HG02938 (cell line): ENCODE results near the gene NCOA3.

Experiments used
- ATAC-seq: cut with Tn5 transposase; IDR thresholded peaks from one replicate; pipeline ENCODE4 v1.9.1; 2021; ENCODE audit warnings: mild to moderate bottlenecking, moderate library complexity; ENCODE audit not compliant: unreplicated experiment

The NCOA3 gene

DNA sequence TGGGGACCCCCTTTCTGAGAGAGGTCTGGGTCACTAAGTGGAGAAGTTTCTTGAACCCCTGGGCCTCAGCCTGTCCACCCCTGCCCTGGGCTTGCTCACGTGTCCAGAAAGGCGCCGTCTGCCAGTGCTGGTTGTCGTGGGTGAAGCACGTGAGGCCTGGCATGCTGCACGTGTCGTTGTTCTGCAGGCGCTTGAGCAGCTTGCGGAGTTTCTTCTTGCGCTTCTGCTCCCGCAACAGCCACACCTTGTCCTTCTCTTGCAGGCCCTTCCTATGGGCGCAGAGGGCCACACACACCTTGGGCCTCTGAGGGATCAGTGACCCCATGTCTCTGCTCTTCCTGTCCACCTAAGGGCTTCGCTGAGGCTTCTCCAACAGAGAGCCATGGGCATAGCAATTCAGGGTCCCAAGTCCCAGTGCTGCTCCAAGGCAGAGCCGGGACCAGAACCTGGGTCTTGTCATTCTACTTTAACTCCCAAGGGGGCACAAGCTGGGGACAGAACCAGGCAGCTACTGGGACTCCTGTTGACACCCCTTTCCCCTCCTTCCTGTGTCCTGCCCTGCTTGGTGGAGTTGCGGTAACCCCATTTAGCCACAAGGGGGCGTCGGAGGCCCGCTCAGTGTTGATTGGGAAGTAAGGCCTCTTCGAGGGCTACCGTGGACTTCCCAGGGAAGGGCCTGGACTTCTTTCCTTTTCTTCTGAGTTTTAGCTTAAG is 161.8 kb downstream of the NCOA3 start:
- no peak for ATAC-seq

DNA sequence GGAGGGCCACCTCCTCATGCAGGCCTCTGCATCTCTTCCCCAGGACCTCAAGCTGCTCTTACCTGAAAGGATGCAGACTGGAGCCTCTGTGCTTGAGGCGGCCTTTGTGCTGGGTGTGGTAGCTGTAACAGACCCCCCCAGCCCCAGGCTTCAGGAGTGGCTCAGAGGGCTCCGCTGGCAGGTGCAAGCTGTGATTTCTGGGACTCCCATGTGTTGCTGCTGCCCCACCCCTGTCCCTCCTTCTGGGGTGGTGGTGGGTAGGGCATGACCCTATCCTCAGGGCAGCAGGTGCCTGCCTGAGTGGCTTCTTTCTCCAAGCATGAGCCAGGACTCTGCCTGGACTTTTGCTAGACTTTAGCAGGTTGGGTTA is 162.4 kb downstream of the NCOA3 start:
- ATAC-seq: no peak

DNA sequence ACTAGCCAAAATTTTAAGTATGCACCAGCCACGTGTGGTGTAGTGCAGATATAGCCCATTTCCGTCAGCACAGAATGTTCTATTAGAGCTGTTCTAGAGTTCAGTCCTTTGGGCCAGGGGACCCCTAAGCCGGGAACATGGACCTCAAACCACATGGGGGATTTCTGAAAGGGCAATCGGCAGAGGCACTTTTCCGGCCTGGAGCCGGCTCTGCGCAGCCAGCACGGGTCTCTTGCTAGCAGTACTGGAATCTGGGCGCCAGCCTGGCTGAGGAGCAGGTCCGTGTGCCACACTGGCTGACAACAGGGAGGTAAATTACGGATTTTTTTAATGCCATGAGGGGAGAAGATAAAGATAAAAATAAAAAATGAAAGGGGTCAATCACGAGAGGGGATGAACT is 163.1 kb downstream of the NCOA3 start:
- ATAC-seq: no peak

DNA sequence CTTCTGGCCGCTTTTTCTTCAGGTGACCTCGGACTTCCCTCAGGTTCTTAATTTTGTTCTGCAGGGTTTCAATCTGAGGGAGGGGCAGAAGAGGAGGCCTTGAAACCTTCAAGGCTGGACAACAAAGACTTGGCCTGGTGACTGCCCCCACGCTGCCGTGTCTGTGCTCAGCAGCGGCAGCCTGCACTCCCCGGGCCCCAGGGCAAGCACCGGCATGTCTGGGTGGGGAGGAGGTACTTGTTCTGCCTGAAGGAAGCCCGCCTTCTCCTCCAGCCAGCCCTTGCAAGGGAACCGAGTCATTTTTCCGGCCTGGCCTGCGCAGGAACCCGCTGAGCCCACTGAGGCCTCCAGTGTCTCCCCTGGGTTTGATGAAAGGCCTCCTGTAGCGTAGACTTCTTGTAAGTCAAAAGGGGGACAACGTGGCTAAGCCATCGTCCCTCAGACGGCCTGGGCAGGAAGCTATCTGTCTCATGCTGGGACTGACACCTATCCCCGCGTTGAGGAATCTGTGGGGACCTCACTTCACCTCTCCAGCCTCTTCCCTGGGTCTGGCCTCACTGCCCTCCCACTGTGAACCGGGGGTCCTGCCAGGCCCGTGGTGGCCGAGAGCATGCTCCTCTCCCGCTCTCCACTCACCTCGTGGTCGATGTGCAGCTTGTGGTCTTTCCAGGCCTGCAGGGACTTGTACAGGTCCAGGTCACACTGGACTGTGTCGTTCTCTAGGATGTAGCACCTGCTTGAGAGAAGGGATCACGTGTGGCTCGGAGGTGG is 163.7 kb downstream of the NCOA3 start:
- no peak for ATAC-seq

DNA sequence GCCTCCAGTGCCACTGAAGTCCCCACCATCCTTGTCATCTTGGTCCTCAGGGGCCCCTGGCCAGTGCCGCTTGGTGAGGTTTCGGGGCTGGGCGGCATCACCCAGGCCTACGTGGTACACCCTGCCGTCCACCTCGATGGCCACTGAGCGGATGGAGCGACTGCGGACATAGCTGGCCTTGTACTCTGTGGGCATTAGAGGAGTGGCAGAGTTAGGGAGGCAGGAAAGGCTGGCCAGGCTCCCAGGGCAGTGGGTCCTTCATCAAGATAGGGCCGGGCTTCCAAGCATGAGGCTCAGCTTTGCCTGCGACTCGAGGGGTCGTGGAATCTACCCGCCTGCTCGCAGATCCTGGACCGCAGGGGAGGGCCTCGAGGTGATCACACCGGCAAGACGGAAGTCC is 164.6 kb downstream of the NCOA3 start:
- ATAC-seq: no peak

DNA sequence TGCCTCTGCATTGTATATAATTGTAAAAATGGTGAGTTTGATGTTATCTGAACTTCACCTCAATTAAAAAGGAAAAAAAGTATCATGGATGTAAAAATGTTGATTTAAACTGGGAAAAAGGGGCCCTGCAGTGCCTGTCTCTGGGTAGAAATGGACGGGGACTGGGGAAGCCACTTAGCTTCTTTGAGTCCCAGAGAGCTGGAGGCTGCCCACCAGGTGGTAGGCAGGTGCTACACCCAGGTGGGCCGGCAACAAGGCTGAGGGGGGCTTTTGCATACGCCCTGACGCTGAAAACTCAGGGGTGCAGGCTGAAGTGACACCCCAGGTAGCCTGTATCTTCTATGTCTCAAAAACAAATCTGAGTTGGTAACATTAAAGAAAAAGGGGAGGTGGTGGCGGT is 165.4 kb downstream of the NCOA3 start:
- ATAC-seq: no peak

DNA sequence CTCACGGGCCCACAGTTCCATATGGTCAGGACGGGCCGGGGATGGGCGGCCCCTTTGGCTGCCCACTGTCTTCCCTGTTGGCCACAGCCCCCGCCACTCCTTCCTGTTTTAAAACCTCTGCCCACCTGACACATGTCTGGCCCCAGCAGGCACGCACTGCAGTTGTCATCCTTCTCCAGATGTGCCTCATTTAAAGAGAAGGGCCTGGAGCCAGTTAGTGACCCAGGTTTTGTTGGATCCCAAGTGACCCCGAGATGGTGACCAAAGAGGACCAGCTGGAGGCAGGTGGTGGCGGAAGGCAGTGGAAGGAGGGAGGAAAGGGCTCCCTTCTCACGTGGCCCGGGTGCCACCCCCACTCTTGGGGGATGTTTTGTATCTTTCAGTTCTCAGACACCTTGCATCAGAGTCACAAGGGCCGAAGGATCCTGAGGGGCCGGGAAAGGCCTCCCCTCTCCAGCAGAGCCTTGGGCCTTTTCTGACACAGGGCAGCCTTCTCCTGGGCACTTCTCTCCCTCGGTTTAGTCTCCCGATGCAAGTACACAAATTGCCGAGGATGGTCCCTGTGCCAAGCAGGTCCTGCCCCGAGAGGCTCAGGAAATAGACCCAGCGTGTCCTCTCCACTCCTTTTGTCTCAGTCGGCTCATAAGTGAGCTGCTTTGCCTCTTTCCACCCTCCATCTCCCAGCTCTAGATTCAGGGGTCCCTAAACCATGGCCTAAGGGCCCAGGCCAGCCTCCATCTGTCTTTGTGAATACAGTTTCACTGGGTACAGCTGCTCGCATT is 166.0 kb downstream of the NCOA3 start:
- no peak for ATAC-seq

DNA sequence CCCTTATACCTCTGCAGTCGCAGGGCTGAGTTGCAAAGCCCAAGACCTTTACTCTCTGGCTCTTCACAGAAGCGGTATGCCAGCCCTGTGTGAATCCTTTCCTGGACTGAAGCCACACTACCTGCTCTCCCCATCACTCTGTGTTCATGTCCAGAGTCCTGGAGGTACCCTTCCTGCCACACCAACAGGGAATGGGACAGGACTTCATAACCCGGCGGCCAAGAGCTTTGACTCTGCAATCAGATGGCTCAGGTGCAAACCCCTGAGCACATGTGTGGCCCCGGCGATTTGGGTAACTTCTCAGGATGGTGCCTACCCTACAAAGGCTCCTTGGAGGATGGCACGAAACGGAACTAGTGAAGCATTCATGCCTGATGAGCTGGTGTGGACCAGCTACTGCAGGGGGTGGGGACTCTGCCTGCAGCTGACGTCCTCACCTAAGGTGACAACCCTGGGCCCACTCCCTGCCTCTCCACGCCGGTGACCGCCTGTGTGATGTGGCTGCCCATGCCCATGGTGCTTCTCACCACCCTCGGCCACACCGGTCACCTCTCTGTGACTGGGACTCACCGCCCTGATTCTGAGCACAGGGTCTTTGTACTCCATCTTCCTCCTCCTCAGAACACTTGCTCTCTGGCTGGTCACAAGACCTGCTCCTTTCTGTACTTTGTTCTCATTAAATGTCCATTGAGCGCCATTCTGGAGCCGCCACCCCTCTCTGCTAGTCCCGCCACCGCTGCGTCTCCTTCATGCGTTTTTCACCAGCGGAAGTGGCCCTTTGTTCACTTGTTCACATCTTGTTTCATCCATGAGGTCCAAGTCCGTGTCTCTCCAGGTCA is 166.8 kb downstream of the NCOA3 start:
- no peak for ATAC-seq

DNA sequence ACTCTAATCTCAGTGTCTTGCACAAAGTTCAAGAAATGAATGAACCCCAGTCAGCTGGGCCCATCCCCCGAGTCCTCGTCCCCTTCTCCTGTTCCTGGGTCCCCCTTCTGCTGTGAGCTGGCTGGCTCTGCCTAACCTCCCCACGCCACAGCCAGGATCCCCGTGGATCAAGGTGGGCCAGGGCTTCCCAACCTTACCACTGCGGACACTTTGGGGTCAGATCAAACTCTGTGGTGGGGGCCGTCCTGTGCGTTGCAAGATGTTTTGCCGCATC is 167.4 kb downstream of the NCOA3 start:
- ATAC-seq: no peak

DNA sequence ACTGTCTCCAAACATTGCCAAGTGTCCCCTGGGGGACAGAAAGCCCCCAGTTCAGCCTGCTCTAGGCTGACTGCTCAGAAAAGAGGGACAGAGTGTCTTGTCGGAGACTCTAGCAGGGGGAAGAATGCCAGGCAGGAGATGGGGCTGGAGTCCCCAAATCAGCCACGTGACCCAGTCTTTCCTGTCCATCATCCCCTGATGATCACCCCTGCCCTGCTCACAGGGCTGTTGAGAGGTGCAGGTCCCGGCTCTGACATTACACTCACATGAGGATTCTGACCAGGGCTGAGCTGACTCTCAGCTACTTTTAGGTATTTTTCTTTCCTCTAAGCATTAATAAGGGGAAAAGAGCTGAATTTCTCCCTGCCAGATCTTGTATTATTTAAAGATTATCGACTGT is 167.8 kb downstream of the NCOA3 start:
- no peak for ATAC-seq

DNA sequence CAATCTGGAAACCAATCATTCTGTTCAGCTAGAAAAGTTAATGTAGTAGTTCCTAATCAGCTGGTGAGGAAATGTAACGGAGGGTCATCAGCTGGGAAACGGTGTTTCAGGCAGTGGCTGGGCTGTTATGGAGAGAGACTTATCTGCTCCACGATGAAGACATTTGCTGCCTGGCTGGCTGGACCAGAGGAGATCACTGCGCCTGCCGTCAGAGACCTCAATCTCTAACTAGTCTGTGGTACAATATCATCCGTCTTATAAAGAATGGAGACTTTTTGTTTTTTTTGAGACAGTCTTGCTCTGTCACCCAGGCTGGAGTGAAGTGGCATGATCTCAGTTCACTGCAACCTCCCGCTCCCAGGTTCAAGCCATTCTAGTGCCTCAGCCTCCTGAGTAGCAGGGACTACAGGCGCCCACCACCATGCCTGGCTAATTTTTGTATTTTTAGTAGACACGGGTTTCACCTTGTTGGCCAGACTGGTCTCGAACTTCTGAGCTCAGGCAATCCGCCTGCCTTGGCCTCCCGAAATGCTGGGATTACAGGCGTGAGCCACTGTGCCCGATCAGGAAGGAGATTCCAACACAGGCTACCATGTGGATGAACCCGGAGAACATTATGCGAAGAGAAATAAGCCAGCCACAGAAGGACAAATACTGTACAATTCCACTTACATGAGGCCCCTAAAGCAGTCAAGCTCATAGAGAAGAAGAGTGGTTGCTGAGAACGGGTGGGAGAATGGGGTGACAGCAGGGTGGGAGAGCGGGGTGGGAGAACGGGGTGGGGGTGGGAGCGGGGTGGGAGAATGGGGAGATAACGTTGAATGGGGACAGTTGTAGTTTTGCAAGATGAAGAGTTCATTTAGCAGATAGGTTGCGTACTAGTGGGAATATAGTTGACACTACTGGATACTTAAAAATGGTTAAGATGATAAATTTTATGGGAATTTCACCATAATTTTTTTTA is 168.5 kb downstream of the NCOA3 start:
- no peak for ATAC-seq

DNA sequence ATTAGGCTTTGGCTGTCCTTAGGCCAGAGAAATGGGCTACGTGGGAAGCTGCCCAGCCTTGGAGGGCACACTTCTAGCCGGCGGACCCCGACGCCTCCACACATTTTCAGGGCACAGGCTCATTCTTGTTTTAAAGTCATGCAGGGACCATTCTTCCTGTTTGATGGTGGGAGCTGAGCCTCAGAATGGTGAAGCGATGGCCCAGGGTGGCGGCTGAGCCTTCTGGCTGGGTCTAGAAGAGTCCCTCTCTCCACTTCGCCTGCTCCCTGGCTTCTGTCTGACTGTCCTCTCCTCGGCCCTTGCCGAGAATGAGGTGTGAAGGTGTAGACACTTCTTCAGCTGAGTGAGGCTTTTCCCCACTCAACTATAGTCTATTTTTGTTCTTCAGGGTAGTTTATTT is 169.2 kb downstream of the NCOA3 start:
- ATAC-seq: no peak

DNA sequence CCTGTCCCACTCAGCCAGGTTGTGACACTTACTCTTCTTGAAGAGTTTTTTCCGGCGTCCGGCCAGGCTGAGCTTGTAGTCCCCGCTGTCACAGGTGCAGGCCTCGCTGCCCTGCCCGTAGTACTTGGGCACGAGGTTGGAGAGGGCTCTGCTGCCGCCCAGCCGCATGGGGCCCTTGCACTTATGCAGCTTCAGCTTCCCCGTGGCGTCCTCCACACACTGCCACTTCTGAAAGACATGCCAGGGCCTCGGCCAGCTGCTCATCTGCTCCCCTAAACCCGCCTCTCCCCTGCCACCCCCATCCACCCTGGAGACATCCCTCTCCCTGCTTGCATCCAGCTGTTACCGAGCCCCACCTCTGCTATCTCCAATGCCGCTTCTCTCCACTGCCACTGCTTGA is 170.5 kb downstream of the NCOA3 start:
- no peak for ATAC-seq

DNA sequence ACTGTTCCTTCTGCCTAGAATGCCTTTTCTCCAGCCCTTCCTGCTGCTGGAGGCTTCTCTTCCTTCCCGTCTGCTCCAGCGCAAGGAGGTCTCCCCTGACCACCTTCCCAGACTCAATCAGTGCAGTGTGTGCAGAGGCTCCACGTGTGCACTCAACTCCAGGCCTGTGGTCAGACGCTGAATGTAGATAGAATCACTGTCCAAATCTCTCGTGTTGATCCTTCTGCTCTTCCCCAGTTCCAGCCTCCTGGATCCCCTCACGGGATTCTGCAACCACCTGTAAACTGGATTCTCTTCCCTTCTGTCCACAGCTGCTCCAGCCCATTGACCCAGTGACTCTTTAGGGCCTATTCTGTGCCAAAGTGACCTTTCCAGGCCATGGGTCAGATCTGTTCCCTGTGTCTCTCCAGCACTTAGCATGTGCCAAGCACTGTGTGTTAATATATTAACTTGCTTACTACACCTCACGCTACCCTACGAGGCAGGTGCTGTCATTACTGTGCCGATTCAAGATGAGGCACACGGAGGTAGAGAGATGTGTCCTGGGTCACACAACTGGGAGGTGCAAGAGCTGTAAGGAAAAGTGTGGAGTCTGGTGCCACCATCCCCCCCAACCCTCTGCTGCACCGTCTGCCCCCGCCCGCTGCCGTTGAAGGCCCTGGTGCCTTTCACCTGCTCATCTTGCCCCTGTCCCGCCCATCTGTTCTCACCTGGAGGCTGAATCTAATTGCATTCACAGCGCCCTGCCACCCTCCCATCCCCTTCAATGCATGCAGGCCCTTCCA is 171.4 kb downstream of the NCOA3 start:
- no peak for ATAC-seq

DNA sequence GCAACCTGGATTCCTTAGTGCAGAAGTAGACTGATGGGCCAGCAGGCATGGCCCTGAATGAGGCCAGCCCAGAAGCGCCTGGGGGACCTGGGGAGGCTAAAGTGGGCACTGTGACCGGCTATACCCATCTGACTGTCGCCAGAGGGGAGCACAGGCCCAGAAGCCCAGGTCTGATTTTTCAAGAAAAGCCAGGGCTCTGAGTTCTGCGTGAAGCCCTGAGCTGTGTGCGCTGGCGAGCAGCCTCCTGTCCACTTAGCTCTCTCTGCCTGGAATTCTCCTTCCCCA is 171.9 kb downstream of the NCOA3 start:
- ATAC-seq: no peak

DNA sequence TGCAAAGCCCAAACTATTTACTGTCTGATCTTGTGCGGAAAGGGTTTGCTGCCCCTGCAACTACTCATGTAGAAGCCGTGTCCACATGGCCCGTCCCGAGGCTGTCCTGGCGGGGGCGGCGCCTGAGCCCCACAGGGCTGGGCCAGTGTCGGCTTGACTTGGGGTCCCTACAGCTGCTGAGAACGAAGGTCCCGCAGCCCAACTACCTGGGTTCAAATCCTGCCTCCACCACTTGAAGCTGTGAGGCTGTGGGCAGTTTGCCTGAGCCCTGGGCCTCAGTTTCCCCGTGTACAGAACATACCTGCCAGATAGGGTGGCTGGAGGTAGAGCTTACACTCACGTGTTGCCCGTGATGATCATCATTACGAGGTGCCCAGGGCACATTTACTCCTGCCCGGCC is 172.5 kb downstream of the NCOA3 start:
- ATAC-seq: no peak

DNA sequence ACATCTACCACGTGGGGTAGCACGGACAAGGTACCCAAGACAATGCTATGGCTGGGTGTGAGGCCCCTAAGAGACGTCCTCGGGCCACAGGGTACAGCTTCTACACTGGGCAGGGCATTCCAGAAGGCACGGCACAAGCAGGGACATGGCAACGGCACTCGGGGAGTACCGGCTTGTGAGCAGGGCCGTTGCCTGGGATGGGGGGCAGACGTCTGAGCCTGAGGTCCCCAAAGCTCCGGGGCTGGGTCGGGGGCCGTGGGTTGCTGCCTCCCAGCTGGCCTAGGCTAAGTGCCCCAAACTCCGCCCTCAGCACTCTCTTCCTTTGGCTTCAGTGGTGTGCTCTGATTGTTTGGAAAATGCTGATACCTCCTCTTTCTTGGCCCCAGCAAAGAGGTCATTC is 173.0 kb downstream of the NCOA3 start:
- no peak for ATAC-seq

DNA sequence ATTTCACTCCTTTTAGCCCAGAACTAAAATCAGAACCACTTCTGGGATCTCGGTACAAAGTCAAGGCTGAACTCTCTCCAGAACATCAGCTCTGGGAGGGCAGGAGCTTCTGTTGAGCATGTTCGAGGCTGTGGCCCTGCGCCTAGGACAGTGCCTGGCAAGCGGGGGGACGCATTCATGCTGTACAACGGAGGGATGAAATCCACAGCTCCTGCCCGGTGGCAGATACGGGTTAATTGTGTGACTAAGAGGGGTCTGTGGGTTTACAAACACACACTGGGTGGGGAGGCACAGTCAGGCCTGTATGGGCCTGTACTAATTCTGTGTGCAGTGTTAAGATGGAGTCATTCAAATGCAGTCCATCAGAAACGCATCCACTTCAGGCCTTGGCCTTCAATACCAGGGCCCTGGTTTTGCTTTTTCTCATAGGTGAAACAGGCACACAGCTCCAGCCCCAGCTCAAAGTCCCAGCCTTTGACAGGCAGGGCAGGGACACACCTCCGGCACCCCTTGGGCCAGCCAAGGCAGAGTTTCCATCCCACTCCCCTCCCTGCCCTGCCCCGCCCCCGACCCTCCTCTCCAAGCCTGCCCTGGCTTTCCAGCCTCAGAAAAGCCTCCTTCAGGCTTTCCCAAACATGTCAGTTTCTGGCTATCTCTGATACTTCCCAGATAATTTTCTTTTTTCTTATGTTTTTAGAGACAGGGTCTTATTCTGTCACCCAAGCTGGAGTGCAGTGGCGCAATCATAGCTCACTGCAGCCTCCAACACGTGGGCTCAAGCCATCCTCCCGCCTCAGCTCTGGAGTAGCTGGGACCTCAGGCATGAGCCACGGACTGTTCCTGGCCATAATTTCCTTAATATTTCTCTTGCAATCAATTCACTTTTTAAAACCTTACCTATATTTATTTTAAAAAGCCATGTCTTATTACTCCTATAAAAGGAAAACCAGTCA is 173.8 kb downstream of the NCOA3 start:
- no peak for ATAC-seq
